CD14-positive monocyte (primary cell): ENCODE measurements around the gene CELSR1. TPM values are rescaled to one million over a fixed set of nuclear protein-coding genes. Genes with fewer than 3 reads are reported as not detected.

Experiments used
- DNase-seq, 3 donors: peaks; one replicate each; pipeline ENCODE4 v3.0.0-alpha.2; 2011 to 2022
- H2AFZ ChIP-seq: 2 replicates; pipeline ENCODE4 v1.6.0; 2012; ENCODE audit warnings: mild to moderate bottlenecking, low read depth, low read length, inconsistent platforms; ENCODE audit not compliant: insufficient read depth, poor library complexity, severe bottlenecking
- H3K27ac ChIP-seq, 2 donors: 1 replicate in 1 of 2; 2 replicates in 1 of 2; pipeline ENCODE4 v1.5.1; 2012 to 2013; ENCODE audit warnings: low read length in 2 of 2, control low read depth in 1 of 2, inconsistent platforms in 1 of 2, low read depth in 1 of 2, mild to moderate bottlenecking in 1 of 2
- H3K27me3 ChIP-seq, 2 donors: one replicate each; pipeline versions ENCODE4 v1.6.0 to v1.6.1; 2011 to 2013; ENCODE audit warnings: low read length in 2 of 2; ENCODE audit not compliant: control insufficient read depth in 2 of 2, insufficient read depth in 2 of 2
- H3K36me3 ChIP-seq, 2 donors: replicated peaks in 1 of 2; 1 replicate in 1 of 2; 2 replicates in 1 of 2; pipeline versions ENCODE4 v1.5.1 to v1.6.1; 2012 to 2013; ENCODE audit warnings: low read length in 2 of 2, control low read depth in 1 of 2, inconsistent platforms in 1 of 2, mild to moderate bottlenecking in 1 of 2; ENCODE audit not compliant: insufficient read depth in 2 of 2, control insufficient read depth in 1 of 2
- H3K4me1 ChIP-seq, 2 donors: 1 replicate in 1 of 2; 2 replicates in 1 of 2; pipeline versions ENCODE4 v1.5.1 to v1.6.1; 2012 to 2013; ENCODE audit warnings: low read length in 2 of 2, control low read depth in 1 of 2, inconsistent platforms in 1 of 2, mild to moderate bottlenecking in 1 of 2, moderate library complexity in 1 of 2; ENCODE audit not compliant: insufficient read depth in 2 of 2, control insufficient read depth in 1 of 2
- H3K4me2 ChIP-seq: replicated peaks from 2 replicates; pipeline ENCODE3; 2012; ENCODE audit warnings: low read length, moderate library complexity, mild to moderate bottlenecking; ENCODE audit not compliant: poor library complexity, severe bottlenecking; ENCODE audit errors: extremely low read depth
- H3K4me3 ChIP-seq, 3 experiments: fragments of 200-600 bp in 1 of 3; sonication (generic) in 1 of 3; replicated peaks in 1 of 3; 1 replicate in 2 of 3; 2 replicates in 1 of 3; pipeline ENCODE4 v1.5.1; 2011 to 2013; ENCODE audit warnings: low read length in 3 of 3, mild to moderate bottlenecking in 3 of 3, control low read depth in 2 of 3, low read depth in 2 of 3, inconsistent platforms in 1 of 3, moderate library complexity in 1 of 3
- H3K79me2 ChIP-seq: 2 replicates; pipeline ENCODE4 v1.6.0; 2012; ENCODE audit warnings: mild to moderate bottlenecking, control low read depth, inconsistent platforms, low read length, moderate library complexity; ENCODE audit not compliant: insufficient read depth
- H3K9ac ChIP-seq: 2 replicates; pipeline ENCODE4 v1.6.0; 2017; ENCODE audit warnings: low read length, mild to moderate bottlenecking; ENCODE audit not compliant: insufficient read depth, poor library complexity, severe bottlenecking
- H3K9me3 ChIP-seq, 2 donors: replicated peaks in 1 of 2; 1 replicate in 1 of 2; 2 replicates in 1 of 2; pipeline versions ENCODE4 v1.5.1 to v1.6.1; 2012 to 2013; ENCODE audit warnings: low read length in 2 of 2, control low read depth in 1 of 2; ENCODE audit not compliant: control insufficient read depth in 1 of 2, insufficient read depth in 1 of 2
- H4K20me1 ChIP-seq: 2 replicates; pipeline ENCODE4 v1.6.0; 2012; ENCODE audit warnings: mild to moderate bottlenecking, low read length, control low read depth, moderate library complexity; ENCODE audit not compliant: insufficient read depth
- H3K27ac Mint-ChIP-seq, 7 donors: one replicate each; pipeline ENCODE4 v1.8.0; 2020; ENCODE audit warnings: mild to moderate bottlenecking in 7 of 7, mixed read lengths in 7 of 7, moderate library complexity in 6 of 7, inconsistent platforms in 2 of 7
- H3K27me3 Mint-ChIP-seq, 3 donors: one replicate each; pipeline ENCODE4 v1.8.0; 2021 to 2022; ENCODE audit warnings: low read depth in 3 of 3, mild to moderate bottlenecking in 3 of 3, mixed read lengths in 3 of 3, moderate library complexity in 3 of 3, inconsistent platforms in 1 of 3
- H3K36me3 Mint-ChIP-seq, 2 donors: one replicate each; pipeline ENCODE4 v1.8.0; 2020; ENCODE audit warnings: mixed read lengths in 2 of 2, inconsistent platforms in 1 of 2, mild to moderate bottlenecking in 1 of 2
- H3K4me1 Mint-ChIP-seq: one replicate; pipeline ENCODE4 v1.8.0; 2020; ENCODE audit warnings: mild to moderate bottlenecking, mixed read lengths
- H3K4me3 Mint-ChIP-seq, 2 donors: one replicate each; pipeline ENCODE4 v1.8.0; 2020; ENCODE audit warnings: mild to moderate bottlenecking in 2 of 2, mixed read lengths in 2 of 2, moderate library complexity in 1 of 2
- H3K9me3 Mint-ChIP-seq, 7 donors: one replicate each; pipeline ENCODE4 v1.8.0; 2020 to 2022; ENCODE audit warnings: mixed read lengths in 7 of 7, mild to moderate bottlenecking in 6 of 7, moderate library complexity in 6 of 7, inconsistent platforms in 2 of 7
- CTCF ChIP-seq: fragments of 200-600 bp; IDR thresholded peaks from one replicate; pipeline ENCODE4 v1.8.0; 2022; ENCODE audit warnings: antibody characterized with exemption, mild to moderate bottlenecking
- WGBS: methylation state at CpG from one replicate; pipeline ENCODE4 v1.1.5; 2013; ENCODE audit warnings: missing lambda C conversion rate; ENCODE audit not compliant: insufficient coverage; 5-methylcytosine and 5-hydroxymethylcytosine counted together
- intact Hi-C, 2 donors: fragments of 100-400 bp; cut with micrococcal nuclease; formaldehyde crosslinking; loops; one replicate each; pipeline versions ENCODE4 v1.15.0 to v1.15.1; 2023
- polyA plus RNA-seq, 3 donors: library from polyadenylated mRNA; depleted of rRNA in 1 of 3; unstranded in 2 of 3; stranded (reverse) in 1 of 3; fragments of 300-500 nt in 2 of 3; fragments of >200 nt in 1 of 3; fragmentation: Illumina TruSeq in 2 of 3; gene quantifications; 1 replicate in 2 of 3; 2 replicates in 1 of 3; pipeline ENCODE4 v1.2.3, GENCODE V29; 2012 to 2021

The CELSR1 gene
- polyA plus RNA-seq, 3 donors, result 0.16 TPM; not detected in 2

GRCh38 chr22:46522797-46523196 lies 14.6 kb downstream of the CELSR1 start:
- Histone ChIP-seq H3K27me3 (no peaks in the 10 kb centered on the region), H3K4me1 (peaks cover 10 to 12% of the 10 kb centered on the region in 2 donors), H3K4me3 (no peak overlapping the region), H3K27ac (no peak overlapping the region), H4K20me1 (no peaks in the 10 kb centered on the region), H3K36me3 (no peaks in the 10 kb centered on the region), H3K4me2 (no peak overlapping the region), H2AFZ (no peak overlapping the region), H3K9ac (no peak overlapping the region), H3K9me3 (no peaks in the 10 kb centered on the region), H3K79me2 (no peaks in the 10 kb centered on the region)
- Mint-ChIP-seq H3K27ac (no peak overlapping the region), H3K4me1 (peaks cover 11% of the 10 kb centered on the region), H3K9me3 (peaks cover 0 to 1% (median 0%) of the 10 kb centered on the region in 7 donors), H3K4me3 (no peak overlapping the region), H3K27me3 (peaks cover 2 to 6% (median 2%) of the 10 kb centered on the region in 3 donors), H3K36me3 (no peaks in the 10 kb centered on the region)
- WGBS, result 79% methylated on average over 4 of the region's 8 CpGs
- no peak for TF ChIP-seq CTCF
- DNase-seq, result no peak
- intact Hi-C loops, result no loop called here

GRCh38 chr22:46521994-46522393 lies 15.4 kb downstream of the CELSR1 start:
- no peak for TF ChIP-seq CTCF
- Histone ChIP-seq H4K20me1 (no peaks in the 10 kb centered on the region), H3K36me3 (no peaks in the 10 kb centered on the region), H3K27me3 (no peaks in the 10 kb centered on the region), H3K9ac (no peak overlapping the region), H3K4me3 (no peak overlapping the region), H3K79me2 (no peaks in the 10 kb centered on the region), H2AFZ (no peak overlapping the region), H3K4me1 (peaks cover 2 to 4% of the 10 kb centered on the region in 2 donors), H3K27ac (no peak overlapping the region), H3K9me3 (no peaks in the 10 kb centered on the region), H3K4me2 (no peak overlapping the region)
- Mint-ChIP-seq H3K4me3 (no peak overlapping the region), H3K27ac (no peak overlapping the region), H3K4me1 (peaks cover 3% of the 10 kb centered on the region), H3K27me3 (peaks cover 2 to 3% (median 2%) of the 10 kb centered on the region in 3 donors), H3K9me3 (peaks cover 0 to 1% (median 0%) of the 10 kb centered on the region in 7 donors), H3K36me3 (no peaks in the 10 kb centered on the region)
- no CpG with 5 or more reads among the region's 5 CpGs for WGBS
- DNase-seq, result no peak
- intact Hi-C loops, result no loop called here
